Fibroblast of skin of scalp (primary cell): ENCODE results near the gene ERC2.

Experiments
- DNase-seq: peaks from one replicate; pipeline ENCODE4 v3.0.0-alpha.2; 2013

Gene ERC2

DNA sequence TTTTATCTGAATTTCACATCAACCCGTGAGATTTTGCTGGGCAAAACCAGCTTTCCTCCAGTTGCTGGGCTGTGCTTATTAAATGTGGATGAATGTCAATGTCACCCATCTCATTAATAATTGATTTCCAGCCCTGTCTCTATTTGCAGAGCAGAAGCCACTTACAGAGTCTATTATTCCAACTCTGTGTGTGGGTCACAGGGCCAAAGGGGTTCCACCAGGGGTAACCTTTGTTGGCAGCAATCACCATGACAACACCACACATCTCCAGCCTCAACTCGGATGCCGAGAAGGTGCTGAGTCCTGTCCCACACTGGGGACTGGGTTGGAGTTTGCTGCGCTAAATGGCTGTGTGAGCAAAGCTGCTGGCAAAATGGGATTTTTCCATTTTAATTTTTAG lies 930.1 kb downstream of the ERC2 start:
- DNase-seq, result no peak

DNA sequence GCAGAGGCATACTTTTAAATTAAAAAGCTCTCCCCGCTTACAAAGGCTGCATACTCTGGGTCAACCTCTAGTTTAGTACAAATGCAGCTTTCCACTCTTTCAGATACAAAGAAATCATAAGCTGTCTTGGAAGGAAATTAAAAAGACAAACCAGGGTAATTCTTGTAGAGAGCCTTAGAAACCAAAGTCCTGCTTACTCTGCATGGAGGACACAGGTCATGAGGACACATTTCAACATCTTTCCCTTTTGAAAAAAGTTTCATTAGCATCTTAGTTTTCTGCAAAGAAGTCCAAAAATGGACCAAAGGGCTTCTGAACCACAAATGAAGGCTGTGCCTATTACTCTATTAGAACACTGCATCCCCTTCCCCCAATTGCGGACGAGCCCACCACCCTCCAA lies 930.7 kb downstream of the ERC2 start:
- DNase-seq, result no peak

DNA sequence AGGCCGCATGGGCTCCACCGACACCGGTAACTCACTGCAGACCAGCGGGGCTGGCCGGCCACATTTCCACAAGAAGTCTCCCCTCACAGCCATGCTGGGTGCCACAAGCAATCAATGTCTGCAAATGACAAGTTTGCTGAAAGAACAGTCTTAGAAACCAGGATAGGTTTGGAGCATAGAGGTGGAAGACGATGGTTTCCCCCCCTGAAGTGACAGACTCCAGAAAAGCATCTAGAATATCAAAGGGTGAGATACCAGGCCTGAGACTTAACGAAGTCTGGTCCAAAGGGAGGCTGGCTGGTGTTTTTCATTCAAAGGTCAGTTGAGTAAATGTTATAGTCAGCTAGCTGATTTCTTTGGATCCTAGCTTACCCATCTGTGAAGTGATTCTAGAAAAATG lies 931.1 kb downstream of the ERC2 start:
- no peak for DNase-seq

DNA sequence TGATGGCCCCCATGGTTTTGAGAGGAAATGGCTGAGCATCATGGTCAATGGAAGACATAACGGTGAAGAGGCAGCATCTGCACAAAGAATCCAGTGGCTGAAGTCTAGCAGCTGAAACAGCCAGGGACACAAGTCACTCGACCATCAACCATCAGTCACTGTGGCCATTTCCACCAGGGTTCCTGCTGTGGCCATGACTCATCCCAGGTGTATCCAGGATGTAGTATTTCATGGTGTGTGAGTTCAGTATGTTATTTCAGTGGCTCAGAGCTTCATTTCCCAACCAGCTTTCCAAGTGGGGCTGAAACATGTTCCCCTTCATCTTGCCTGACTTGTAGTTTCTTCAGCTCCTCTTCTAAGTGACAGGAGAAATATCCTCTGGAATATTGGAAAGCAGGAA lies 933.4 kb downstream of the ERC2 start:
- DNase-seq, result no peak

DNA sequence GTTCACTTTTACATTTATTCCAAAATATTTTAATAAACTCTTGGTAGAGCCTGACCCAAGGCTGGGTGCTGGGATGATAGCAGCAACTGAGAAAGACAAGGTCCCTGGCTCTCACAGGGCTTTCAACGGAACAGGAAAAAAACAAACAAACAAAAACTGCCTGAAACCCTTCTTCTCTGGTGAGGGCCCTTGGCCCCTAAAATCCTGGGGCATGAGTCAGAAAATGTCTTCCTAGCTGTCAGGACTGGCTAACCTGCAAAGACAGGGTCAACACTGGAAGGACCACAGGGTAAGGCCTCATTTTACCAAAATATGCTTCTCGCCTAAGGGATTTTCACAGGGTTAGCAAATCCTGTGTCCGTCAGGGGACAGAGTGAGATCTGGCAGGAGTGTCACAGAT lies 935.5 kb downstream of the ERC2 start:
- no peak for DNase-seq

DNA sequence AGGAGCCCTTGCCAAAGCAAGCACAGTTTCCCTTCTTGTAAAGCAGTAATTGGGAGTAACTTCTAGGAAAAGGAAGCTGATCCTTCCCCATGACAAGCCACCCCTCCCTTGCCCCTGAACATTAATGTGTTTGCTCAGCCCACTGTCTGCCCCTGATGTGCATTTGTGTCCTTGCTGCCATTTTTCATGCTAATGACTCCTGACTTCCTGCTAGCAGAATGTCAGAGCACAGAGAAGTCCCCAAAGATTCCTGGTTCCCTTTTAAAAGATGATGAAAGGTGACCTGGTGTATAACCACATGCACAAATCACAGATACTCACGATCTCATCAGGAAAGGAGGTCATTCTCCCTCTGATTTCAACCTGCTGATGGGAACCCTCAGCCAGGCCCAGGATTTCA lies 936.9 kb downstream of the ERC2 start:
- DNase-seq, result no peak

DNA sequence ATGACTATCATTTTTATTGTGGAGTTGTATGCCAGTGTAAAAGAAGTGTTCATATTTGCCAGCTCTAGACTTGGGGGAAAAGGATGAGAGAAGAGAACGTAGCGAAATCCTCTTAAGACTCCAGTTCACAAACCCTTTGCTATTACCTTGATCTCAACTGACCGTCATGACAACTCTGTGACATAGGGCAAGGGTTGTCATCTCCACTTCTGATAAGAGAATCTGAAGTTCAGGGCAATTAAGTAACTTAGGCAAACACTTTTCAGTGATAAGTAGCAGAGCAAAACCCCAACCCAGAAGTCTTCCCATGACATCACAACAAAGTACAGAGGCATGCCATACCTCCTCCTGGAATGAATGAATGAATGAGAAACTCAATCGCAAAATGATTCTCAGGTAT lies 940.9 kb downstream of the ERC2 start:
- DNase-seq, result no peak

DNA sequence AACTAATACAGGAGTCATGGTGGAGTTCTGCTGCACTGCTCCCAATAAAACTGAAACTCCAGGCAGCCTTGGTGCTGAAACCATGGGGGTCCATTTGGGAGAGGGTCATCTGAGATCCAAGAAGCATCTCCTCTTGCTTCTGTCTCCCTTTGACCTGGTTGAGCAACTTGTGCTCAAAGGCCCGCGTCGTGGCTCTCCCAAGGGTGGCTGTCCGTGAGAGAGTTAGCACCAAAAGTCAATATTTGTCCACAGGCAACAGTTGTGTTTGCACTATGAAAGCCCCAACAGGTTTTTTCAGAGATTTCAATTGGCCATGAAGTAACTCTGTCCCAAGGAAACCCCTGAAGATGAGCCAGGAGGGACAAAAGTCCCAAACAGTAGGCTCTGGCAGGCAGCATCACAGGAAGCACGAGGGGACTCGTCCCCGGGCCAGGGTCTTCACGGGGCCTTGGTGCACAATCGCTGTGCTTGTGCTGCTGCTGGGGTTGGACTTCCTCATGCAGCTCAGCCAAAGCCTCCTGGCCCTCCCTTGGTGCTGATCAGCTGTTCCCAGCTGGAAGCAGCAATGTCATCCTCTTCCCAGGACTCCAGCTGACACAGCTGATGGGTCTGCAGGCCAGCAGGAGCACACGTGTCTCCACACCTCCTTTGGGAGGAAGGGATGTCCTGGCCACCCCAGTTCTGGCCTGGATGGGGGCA lies 941.8 kb downstream of the ERC2 start:
- DNase-seq, result no peak

DNA sequence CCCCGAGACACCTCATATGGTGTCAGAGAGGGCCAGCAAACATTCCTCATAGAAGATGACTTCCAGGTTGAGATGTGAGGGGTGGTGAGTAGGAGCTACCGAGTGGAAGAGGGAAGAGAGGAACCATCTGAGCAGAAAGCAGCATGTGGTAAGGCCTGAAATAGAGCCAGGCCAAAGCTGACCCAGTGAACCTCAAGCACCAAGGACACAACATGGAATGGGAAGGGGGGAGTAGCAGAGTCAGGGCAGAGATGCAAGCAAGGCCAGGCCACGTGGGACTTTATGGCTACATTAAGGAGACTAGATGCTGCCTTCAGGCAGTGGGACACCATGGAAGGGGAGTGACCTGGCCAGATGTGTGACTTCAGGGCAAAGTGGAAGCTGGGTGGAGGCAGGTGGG lies 942.8 kb downstream of the ERC2 start:
- no peak for DNase-seq

DNA sequence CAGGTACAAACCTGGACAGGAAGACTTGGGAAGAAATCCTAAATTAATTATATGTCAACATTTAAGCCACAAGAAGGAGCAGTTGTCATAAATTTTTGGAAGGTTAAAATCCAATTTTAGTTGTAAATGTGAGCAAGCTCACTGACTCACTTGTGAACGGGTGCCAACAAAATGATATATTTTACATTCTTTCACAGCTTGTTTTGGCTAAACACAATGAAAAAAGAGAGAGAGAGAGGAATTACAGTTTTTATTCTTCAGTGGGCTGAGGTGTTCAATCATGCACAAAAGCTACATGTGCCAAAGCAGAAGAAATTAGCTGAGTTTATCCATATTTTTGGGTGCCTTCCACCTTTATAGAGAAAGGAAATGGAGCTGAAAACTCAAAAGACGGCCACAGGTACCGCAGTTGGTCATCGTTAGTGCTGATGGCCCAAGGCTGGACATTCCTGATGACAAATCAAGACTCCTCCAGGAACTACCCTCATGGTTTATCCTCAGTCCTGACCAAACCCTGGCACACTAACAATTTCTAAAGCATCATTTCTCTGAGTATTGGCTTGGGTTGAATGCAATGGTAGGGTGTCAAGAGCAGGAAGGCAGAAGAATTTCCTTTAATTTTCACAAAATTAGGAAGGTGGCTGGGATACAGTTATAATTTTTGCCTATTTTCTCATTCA lies 943.6 kb downstream of the ERC2 start:
- peak; percentile 85 for DNase-seq

DNA sequence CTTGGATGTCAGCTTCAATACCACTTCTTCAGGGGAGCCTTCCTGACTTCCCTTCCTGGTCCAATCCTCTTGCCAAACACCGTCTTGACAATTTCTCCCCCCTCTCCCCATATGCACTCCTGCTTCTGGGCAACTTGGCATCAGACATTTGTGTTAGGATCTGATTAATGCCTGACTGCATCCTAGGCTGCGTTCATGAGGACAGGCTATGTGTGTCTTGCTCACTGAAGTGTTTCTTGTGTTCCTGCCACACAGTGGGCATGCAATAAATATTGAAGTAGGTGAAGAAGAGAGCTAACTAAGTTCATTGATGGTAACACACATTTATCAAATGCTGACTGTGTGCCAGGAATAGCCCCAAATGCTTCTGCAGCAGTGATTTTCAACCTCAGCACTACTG lies 944.8 kb downstream of the ERC2 start:
- DNase-seq, result no peak

DNA sequence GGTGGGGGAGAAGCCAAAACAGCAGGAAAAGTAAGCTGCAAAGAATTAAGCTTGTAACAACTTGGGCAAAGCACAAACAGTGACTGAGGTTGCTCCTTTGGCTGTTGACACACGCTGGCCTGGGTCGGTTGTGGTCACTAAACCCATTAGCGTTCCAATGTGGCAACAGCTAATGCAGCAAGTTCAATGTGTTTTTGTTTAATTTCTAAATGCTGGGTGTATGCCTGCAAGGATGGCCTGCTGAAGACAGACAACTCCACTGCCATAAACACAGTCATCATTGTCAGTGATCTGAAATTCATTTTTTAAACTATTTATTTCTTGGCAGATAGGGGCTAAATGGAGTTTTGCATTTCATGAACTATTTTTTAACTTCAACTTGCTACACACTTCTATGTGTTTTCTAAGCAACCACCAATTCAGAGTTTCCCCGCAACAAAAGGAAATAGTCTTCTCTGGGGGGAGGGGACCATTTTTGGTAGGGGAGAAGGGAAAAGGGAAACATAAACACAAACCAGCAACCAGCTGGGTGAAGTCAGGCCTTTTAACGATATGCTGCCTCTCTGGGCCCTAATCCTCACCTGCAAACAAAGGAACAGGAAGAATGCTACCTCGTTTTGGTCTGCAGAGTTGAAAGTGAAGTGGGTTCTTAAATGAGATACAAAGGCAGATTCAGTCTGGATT lies 946.4 kb downstream of the ERC2 start:
- DNase-seq, result peak; percentile 85

DNA sequence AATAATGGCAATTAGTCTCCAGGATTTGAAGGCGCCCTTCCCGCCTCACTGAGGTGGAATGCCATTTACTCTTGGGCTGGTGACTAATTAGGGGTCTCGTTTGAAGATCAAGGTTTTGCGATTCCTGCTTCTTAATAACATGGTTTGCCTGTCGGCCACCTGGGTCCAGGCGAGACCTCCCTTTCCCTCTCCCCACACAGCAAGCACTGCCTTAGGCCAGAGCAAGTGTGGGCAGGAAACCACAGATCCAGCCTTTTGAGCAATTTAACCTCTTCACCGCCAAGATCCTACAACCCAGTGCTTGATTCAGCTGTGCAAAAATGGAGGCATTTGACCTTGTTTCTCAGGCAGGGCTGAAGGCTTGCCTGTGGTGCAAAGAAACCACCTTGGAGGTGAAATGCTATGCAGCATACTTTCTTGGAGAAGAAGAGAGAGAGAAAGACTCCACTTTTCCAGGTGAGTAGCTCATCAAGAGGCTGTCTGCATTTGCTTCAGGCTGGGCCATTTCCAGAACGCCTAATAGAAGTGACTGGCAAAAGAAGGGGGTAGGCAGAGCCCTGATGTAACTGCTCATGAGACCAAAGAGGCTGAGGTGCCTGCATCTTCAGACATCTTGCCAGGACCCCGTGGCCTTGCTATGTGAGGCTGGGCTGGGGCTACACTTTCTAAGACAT lies 947.1 kb downstream of the ERC2 start:
- no peak for DNase-seq

DNA sequence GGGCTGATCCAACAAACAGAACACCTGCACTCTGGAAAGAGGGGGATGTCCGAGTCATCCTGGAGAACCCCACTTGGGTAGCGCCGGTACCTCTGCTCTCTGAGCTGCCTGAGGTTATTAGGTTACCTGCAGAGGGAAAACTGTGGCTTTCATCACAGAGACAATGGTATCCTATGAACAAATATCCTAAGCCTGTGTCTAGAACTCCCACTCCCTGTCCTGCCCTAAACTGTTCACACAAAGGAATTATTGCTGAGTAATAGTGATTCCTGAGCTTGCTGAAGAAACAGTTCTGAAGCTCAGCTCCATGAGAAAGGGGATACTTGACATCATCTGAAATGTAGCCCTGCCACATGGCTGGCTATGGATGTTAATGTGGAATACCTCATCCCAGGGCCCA lies 949.2 kb downstream of the ERC2 start:
- DNase-seq, result peak; percentile 70

DNA sequence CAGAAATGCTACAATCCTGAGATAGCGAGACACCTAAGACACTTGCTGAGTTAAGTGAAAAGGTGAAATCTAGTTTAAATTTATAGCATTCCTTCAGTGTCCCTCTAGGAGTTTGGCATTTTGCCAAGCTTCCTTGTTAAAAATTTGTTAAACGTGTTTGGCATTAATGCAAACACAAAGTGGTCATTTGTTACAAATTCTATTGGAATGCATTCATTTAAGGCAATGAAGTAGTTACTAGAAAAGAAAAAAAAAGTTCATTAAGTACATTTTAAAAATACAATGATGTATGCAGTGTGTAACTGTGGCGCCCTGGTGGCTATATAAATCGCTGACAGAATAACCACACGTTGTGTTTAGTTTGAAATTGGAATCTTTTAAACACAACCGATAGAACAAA lies 949.8 kb downstream of the ERC2 start:
- peak; percentile 72 for DNase-seq

DNA sequence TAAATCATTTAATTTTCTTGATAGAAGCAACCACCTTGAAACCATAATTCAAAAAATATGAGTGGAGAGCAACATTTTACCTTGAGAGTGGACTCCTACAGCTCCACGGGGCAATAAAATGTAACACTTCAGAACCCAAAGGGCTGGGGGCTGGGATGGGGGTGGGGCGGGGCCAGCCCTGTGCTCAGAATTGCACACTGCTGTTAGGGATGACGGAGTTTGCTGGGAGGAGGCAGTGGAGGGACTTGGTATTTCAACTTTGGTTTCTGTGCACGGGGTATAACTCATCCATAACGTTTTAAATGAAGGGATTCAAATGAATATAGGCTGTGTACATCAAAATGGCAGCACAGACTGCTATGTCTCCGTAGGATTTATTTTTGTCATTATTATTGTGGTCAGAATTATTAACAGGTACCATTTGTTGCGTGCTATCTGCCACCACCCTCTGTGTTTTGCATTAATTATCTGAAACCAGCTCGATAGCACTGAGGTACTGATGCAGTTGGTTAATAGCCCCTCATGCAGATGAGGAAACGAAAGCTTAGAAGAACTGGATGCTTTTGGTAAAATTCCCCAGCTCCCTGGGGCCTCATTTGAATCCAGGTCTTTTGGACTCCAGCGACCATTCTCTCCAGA lies 951.8 kb downstream of the ERC2 start:
- DNase-seq, result no peak

DNA sequence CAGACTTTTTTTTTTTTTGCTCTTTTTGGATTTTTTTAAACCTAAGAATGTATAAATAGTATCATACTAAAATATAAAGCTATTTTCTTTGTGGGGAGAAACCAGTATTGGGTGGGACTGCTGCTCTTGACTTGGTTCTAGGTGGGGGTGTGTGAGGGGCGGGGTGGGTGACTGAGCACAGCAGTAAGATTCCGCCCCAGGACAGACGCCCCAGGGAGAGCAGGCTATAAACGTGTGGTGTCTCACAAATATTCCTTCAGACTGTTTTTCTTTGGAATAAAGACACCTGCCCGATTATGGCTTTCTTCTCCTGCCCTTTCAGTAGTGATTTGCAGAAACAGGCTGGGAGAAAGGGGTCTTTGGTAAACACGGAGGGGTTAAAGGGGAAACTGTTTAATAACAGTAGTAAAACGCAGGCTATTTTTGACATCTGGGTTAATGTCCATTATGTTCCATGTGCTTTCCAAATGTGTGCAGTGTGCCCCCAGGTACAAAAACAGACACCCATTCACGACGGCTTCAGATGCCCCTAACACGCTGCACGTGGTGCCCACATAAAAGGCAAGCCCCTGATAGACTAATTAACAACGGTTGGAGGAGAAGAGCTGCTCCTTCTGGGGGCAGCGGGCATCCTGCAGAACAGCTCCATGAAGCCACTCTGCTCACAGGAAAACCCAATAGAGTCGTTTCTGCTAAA lies 952.6 kb downstream of the ERC2 start:
- no peak for DNase-seq

DNA sequence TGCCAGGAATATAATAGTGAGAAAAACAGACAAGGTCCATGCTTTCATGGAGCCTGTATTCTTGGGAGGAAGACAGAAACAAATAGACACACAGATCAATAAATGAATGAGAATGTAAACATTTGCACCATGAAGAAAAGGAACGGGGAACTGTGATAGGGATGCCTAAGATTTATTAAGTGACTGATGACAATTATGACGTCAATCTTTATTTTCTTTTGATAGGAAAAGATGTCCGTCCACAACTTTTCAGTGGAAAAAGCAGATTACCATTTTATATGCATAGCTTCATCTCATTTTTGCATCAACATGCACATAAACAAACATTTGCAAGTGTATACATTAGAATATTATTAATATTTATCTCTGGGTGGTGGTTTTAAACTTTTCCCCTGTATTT lies 953.3 kb downstream of the ERC2 start:
- DNase-seq, result no peak

DNA sequence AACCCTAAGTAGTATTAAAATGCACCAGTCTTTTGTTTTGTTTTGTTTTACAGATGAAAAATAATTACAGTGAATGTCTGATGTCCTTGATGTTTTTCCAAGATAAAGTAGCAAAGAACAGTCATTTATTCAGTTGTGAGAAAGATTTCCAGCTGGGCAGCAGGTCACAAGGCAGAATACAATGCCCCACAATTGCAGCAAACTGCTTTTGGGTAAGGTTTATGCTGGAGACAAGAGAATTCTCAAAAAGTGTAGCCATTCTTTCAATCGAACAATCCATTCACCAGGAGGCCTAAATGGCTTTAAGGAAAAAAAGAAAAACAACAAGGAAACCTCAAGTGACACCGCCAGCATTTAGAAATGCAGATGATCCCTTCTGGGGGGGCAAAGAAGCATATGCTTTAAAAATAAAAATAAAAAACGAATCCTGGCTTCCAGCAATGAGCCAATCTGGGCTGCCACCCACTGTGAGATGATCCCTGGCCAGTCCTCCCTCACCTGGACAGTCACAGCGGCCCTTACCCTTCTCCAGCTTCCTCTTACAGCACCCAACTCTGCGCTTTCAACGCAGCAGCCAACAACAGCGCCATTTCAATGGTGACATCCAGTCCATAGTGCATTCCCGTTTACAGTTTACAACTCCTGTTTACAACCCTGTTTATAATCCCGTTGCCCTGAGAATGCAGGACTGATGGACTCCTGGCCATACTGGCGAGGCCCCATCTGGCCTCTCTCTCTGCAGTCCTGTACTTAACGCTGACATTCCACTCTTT lies 955.5 kb downstream of the ERC2 start:
- no peak for DNase-seq

DNA sequence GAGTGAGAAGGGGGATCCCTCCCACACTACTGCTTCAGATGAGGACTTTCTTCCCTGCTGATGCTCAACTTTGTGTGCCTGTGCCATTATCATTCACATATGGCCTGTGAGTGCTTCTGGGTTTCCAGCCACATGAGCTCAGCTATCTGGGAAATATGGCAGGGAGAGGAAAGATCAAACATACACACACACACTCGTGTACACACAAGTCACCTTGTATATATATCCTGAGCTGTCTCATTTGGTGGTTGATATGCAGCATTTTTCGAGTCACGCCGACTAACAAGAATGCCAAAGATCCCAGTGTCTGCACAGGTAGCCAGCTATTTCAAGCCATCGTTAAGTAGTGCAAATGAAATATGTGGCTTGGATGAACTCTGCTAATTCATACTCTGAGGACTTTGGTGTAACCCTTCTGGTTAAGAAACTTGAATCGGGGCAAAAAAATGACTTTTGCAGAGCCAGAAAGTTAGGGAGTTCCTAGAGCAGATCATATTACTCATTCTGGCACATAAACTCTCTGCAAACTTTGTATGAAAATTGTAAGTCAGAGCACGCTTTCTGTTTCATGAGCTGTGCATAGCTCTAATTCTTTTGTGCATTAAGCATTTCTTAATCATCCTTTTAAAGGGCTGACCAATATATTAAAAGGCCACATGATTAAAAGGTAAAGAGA lies 956.2 kb downstream of the ERC2 start:
- peak; percentile 74 for DNase-seq

DNA sequence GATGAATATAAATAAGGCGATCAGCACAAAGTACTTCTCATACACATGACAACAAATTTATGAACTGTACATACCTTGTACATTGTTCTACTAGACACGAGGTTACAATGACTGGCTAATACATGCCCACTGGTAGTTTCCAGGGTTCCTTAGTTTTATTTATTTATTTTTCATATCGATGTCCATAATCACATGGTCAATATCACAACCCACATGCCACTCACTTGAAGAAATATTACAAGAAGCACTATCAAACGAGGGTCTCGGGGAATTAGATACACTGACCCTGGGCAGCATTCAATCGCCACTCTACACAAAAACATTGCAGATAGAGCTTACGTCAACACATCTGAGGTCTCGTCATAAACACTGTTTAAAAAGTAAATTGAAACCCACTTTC lies 959.9 kb downstream of the ERC2 start:
- no peak for DNase-seq
